WTC11 (cell line): ENCODE data around the gene EDAR.

Source experiments
- ATF3 ChIP-seq: sonication (generic); formaldehyde crosslinking; conservative IDR thresholded peaks from 2 replicates; pipeline ENCODE4 v1.8.1; 2022; ENCODE audit warnings: mild to moderate bottlenecking, missing genetic modification reagents
- CTCF ChIP-seq: fragments of 200-600 bp; IDR thresholded peaks from 2 replicates; pipeline ENCODE4 v1.8.0; 2022; ENCODE audit warnings: antibody characterized with exemption
- MXD4 ChIP-seq: fragments of 250-450 bp; sonication (Bioruptor Pico); IDR thresholded peaks from 2 replicates; pipeline ENCODE4 v1.8.0; 2021; ENCODE audit warnings: mild to moderate bottlenecking, moderate library complexity, borderline replicate concordance
- PREB ChIP-seq: sonication (generic); formaldehyde crosslinking; IDR thresholded peaks from 2 replicates; pipeline ENCODE4 v1.8.1; 2022; ENCODE audit warnings: mild to moderate bottlenecking, missing genetic modification reagents, moderate library complexity, borderline replicate concordance

GRCh38 chr2:108978709-108979111, 10.3 kb downstream of the EDAR start:
- TF ChIP-seq CTCF (no peak), MXD4 (CRISPR knock-in tag) (no peak), ATF3 (CRISPR knock-in tag) (no peak), PREB (CRISPR knock-in tag) (no peak)
